ENCODE data around the gene MDM2.

DNA sequence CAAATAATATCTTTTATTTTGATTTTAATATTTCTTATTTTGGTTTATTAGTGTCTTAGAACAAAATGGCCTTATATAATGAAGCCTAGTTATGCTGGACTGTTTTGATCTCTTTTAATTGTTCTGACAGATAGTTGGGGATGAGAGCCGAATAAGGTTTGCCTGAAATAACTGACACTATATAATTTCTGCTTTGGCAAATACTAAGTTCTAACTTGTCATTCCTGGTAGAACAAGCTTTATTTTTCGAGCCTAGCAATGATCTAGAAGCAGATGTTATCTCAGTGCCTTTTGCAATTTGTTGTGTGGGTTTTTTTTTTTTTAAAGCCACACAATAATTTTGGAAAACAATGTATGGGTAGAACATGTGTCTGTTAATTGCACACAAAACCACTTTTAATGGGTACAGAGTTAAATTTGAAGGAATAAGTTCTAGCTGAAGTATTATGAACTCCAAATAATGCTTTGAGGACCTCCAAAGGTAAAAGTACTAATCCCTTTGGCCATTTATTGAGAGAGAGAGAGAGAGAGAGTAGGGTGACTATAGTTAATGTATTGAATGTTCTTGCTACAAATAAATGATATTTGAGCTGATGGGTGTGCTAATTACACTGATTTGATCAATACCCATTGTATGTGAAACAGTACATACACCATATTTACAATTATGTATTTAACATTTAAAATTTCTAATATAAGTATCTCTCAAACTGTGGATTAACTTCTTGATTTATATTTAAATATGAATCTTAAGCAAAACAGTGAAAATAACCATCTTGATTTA is 35.0 kb downstream of the MDM2 start:
- TF ChIP-seq, protein P1, sequence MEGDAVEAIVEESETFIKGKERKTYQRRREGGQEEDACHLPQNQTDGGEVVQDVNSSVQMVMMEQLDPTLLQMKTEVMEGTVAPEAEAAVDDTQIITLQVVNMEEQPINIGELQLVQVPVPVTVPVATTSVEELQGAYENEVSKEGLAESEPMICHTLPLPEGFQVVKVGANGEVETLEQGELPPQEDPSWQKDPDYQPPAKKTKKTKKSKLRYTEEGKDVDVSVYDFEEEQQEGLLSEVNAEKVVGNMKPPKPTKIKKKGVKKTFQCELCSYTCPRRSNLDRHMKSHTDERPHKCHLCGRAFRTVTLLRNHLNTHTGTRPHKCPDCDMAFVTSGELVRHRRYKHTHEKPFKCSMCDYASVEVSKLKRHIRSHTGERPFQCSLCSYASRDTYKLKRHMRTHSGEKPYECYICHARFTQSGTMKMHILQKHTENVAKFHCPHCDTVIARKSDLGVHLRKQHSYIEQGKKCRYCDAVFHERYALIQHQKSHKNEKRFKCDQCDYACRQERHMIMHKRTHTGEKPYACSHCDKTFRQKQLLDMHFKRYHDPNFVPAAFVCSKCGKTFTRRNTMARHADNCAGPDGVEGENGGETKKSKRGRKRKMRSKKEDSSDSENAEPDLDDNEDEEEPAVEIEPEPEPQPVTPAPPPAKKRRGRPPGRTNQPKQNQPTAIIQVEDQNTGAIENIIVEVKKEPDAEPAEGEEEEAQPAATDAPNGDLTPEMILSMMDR (IDR thresholded peaks at IDR 0.05; ENCODE audit: low read depth, low read length) = no peak
- no peak for TF ChIP-seq EZH2phosphoT487 (IDR thresholded peaks at IDR 0.05; ENCODE audit: low read depth)

All from OCI-LY3 (cell line).